ENCODE data around the gene RAB11FIP5. TPM values are rescaled to one million over a fixed set of nuclear protein-coding genes. Genes with fewer than 3 reads are reported as not detected.
A peak's percentile ranks its signal among the peaks of the same experiment; 100 is the strongest.

RAB11FIP5 gene
- total RNA-seq, 6 donors from 2014 or later: 21.0 to 35.3 (median 29.9) TPM

- H3K27ac ChIP-seq: no peak overlapping the region
- no peak for ATAC-seq (ENCODE audit: low FRiP score in 2 of 2)
- no peaks in the 10 kb centered on the region for H3K9me3 ChIP-seq
- 90 to 98% methylated on average over 8 to 13 of the region's 13 CpGs for WGBS, 2 donors
- H3K4me1 ChIP-seq: peaks cover 14 to 22% (median 21%) of the 10 kb centered on the region in 4 donors
- H3K4me3 ChIP-seq: no peak overlapping the region
- no peak for TF ChIP-seq POLR2A (IDR thresholded peaks at IDR 0.05)
- TF ChIP-seq CTCF (IDR thresholded peaks at IDR 0.05): no peak
- TF ChIP-seq EP300 (IDR thresholded peaks at IDR 0.05): no peak
- TF ChIP-seq POLR2AphosphoS5 (IDR thresholded peaks at IDR 0.05): no peak
- no peaks in the 10 kb centered on the region for H3K27me3 ChIP-seq
- DNase-seq: no peak
- H3K36me3 ChIP-seq: peaks cover 0 to 15% (median 5%) of the 10 kb centered on the region in 4 donors
Measured at GRCh38 chr2:73074110-73075069, 38.4 kb downstream of the RAB11FIP5 start.

GRCh38 chr2:73072416-73072815 is 40.3 kb downstream of the RAB11FIP5 start:
- no peak for DNase-seq
- Histone ChIP-seq H3K27me3 (no peaks in the 10 kb centered on the region), H3K27ac (peak overlapping the region; percentile 93 to 97 (median 94)), H3K36me3 (peaks cover 0 to 12% (median 5%) of the 10 kb centered on the region in 4 donors), H3K9me3 (no peaks in the 10 kb centered on the region), H3K4me3 (peak overlapping the region in 3 of 4 donors; percentile 77 to 84 (median 84)), H3K4me1 (peaks cover 21 to 31% (median 28%) of the 10 kb centered on the region in 4 donors)
- 94 to 95% methylated on average over 1 of the region's 1 CpG for WGBS, 2 donors
- no peak for TF ChIP-seq EP300 (IDR thresholded peaks at IDR 0.05)
- TF ChIP-seq POLR2A (IDR thresholded peaks at IDR 0.05): no peak
- TF ChIP-seq POLR2AphosphoS5 (IDR thresholded peaks at IDR 0.05): no peak
- no peak for TF ChIP-seq CTCF (IDR thresholded peaks at IDR 0.05)
- no peak for ATAC-seq (ENCODE audit: low FRiP score in 2 of 2)

GRCh38 chr2:73072129-73072395 is 40.7 kb downstream of the RAB11FIP5 start:
- Histone ChIP-seq H3K4me1 (peaks cover 21 to 31% (median 28%) of the 10 kb centered on the region in 4 donors), H3K4me3 (peak overlapping the region; percentile 68 to 84 (median 80)), H3K27me3 (no peaks in the 10 kb centered on the region), H3K36me3 (peaks cover 0 to 12% (median 5%) of the 10 kb centered on the region in 4 donors), H3K27ac (peak overlapping the region; percentile 93 to 97 (median 94)), H3K9me3 (no peaks in the 10 kb centered on the region)
- TF ChIP-seq EP300 (IDR thresholded peaks at IDR 0.05): no peak
- no peak for ATAC-seq (ENCODE audit: low FRiP score in 2 of 2)
- 7 to 18% methylated on average over 10 to 11 of the region's 11 CpGs for WGBS, 2 donors
- peak in 1 of 2 donors; percentile 42 for DNase-seq

- WGBS, 2 donors: 0 to 2% methylated on average over 11 to 38 of the region's 67 CpGs
- Histone ChIP-seq H3K4me3 (peak within 1 kb of the TSS; percentile 77 to 95 (median 84)), H3K36me3 (peaks cover 0 to 12% (median 5%) of the 10 kb centered on the region in 4 donors), H3K27ac (peak within 1 kb of the TSS; percentile 93 to 97 (median 94)), H3K4me1 (peaks cover 21 to 31% (median 28%) of the 10 kb centered on the region in 4 donors), H3K27me3 (no peaks in the 10 kb centered on the region), H3K9me3 (no peaks in the 10 kb centered on the region)
- TF ChIP-seq CTCF (IDR thresholded peaks at IDR 0.05) (peak in 5 of 6 experiments; percentile 25 to 53 (median 45)), EP300 (IDR thresholded peaks at IDR 0.05) (peak in 1 of 4 donors; percentile 27), POLR2AphosphoS5 (IDR thresholded peaks at IDR 0.05) (peak; percentile 76 to 85), POLR2A (IDR thresholded peaks at IDR 0.05) (peak in 2 of 4 donors; percentile 48 to 65)
- peak; percentile 98 for DNase-seq
- ATAC-seq (ENCODE audit: low FRiP score in 2 of 2): peak; percentile 98
Measured at GRCh38 chr2:73071360-73072128, 41.2 kb downstream of the RAB11FIP5 start, which contains the start of gene SFXN5. Gene SFXN5 (minus strand): TSS chr2:73071712. CDS start chr2:73071705, 7 bp downstream.
